GM19397 (cell line): Measurements from ENCODE around the gene LPP.
A peak's percentile ranks its signal among the peaks of the same experiment; 100 is the strongest.
"Not testable (repeated sequence)": the region's sequence is repeated elsewhere in the genome, so short reads cannot be mapped to it uniquely, and the experiment has no call there.

Source experiments
- ATAC-seq: cut with Tn5 transposase; IDR thresholded peaks from one replicate; pipeline ENCODE4 v1.9.1; 2021; ENCODE audit warnings: mild to moderate bottlenecking, moderate library complexity; ENCODE audit not compliant: unreplicated experiment

The LPP gene

GRCh38 chr3:188154014-188154808 is at the start of gene LPP:
LPP (plus strand) TSS chr3:188154157; CDS start chr3:188406121, 251,964 bp downstream.
- peak; percentile 85 for ATAC-seq

- ATAC-seq: no peak
Measured at GRCh38 chr3:188106006-188106405, 48.0 kb upstream of the LPP start.

- no peak for ATAC-seq
Measured at GRCh38 chr3:188106454-188106853, 47.5 kb upstream of the LPP start.

- ATAC-seq: no peak
Measured at GRCh38 chr3:188106887-188107830, 46.8 kb upstream of the LPP start.

- ATAC-seq: no peak
Measured at GRCh38 chr3:188108703-188109412, 45.1 kb upstream of the LPP start.

- ATAC-seq: no peak
Measured at GRCh38 chr3:188111002-188111584, 42.9 kb upstream of the LPP start.

- ATAC-seq: no peak
Measured at GRCh38 chr3:188113756-188114155, 40.2 kb upstream of the LPP start.

- no peak for ATAC-seq
Measured at GRCh38 chr3:188119846-188120245, 34.1 kb upstream of the LPP start.

- ATAC-seq: no peak
Measured at GRCh38 chr3:188122571-188123169, 31.3 kb upstream of the LPP start.

- ATAC-seq: no peak
Measured at GRCh38 chr3:188123170-188123905, 30.6 kb upstream of the LPP start.

- ATAC-seq: no peak
Measured at GRCh38 chr3:188124184-188124583, 29.8 kb upstream of the LPP start.

GRCh38 chr3:188125076-188125475 is 28.9 kb upstream of the LPP start:
- ATAC-seq: no peak

- ATAC-seq: no peak
Measured at GRCh38 chr3:188126276-188126675, 27.7 kb upstream of the LPP start.

- no peak for ATAC-seq
Measured at GRCh38 chr3:188126934-188127333, 27.0 kb upstream of the LPP start.

- no peak for ATAC-seq
Measured at GRCh38 chr3:188128905-188129304, 25.1 kb upstream of the LPP start.

GRCh38 chr3:188131023-188131422 is 22.9 kb upstream of the LPP start:
- not testable (repeated sequence) for ATAC-seq

- ATAC-seq: no peak
Measured at GRCh38 chr3:188133219-188133618, 20.7 kb upstream of the LPP start.

- no peak for ATAC-seq
Measured at GRCh38 chr3:188133646-188134045, 20.3 kb upstream of the LPP start.

- no peak for ATAC-seq
Measured at GRCh38 chr3:188134079-188134478, 19.9 kb upstream of the LPP start.

GRCh38 chr3:188134856-188135255 is 19.1 kb upstream of the LPP start:
- no peak for ATAC-seq
